Measurements from ENCODE around the gene PRPF40B.
"Not testable (repeated sequence)": the region's sequence is repeated elsewhere in the genome, so short reads cannot be mapped to it uniquely, and the experiment has no call there.

Gene PRPF40B

DNA sequence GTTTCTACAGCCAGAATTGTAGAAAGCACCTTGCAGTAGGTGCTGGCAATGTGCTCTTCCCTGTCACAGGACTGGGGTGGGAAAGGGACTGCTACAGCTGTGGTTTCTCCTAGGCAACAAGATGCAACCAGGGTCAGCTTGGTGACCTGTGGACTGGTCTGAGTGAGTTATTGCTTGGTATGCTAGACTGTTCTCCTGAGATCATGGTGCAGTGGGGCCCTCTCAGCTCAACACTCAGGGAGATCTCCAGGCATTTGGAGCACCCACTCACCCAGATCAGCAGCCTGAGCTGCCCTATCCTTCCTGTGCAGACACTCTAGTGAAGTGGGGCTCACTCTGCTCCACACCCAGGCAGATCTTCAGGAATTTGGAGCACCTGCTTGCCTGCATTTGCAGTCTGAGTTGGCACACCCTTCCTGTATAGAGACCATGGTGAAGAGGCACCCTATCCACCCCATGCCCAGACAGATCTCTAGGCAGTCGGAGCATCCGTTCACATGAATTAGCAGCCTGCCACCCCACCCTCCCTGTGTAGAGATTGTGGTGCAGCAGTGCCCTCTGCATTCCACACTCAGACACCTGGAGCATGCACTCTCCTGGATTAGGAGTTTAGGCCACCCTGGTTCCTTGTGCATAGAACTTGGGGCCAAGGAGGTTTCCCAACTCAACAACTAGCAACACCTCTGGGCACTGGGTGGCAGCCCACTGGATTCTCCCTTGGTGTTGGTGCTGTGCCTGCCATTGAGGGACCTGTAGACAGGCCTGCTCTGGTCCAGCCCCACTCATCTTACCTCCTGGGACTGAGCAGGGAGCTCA is 14.1 kb upstream of the PRPF40B start:
- DNase-seq (ENCODE audit: low read depth, low spot score): no peak

GRCh38 chr12:49609875-49610154 is 13.5 kb upstream of the PRPF40B start:
- no peak for DNase-seq (ENCODE audit: low read depth, low spot score)

DNA sequence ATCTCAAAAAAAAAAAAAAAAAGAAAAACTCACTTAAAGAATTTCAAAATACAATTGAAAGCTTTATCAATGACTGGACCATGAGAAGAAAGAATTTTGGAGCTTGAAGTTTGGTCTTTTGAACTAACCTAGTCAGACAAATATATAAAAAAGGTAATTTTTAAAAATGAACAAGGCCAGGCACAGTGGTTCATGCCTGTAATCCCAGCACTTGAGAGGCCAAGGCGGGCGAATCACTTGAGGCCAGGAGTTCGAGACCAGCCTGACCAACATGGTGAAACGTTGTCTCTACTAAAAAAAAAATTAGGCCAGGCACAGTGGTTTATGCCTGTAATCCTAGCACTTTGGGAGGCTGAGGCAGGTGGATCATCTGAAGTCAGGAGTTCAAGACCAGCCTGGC is 12.6 kb upstream of the PRPF40B start:
- DNase-seq (ENCODE audit: low read depth, low spot score): not testable (repeated sequence)

DNA sequence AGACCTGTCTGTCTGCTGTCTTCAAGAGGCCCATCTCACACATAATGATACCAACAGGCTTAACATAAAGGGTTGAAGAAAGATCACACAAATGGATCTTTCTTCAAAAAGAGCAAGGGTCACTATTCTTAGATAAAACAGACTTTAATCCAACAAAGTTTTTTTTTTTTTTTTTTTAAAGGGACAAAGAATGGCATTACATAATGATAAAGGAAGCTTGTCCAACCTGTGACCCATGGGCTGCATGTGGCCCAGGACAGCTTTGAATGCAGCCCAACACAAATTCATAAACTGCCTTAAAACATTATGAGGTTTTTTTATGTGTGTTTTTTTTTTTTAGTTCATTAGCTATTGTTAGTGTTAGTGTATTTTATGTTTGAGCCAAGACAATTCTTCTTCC is 11.2 kb upstream of the PRPF40B start:
- no peak for DNase-seq (ENCODE audit: low read depth, low spot score)

GRCh38 chr12:49615725-49616124 is 7.6 kb upstream of the PRPF40B start:
- DNase-seq (ENCODE audit: low read depth, low spot score): no peak

DNA sequence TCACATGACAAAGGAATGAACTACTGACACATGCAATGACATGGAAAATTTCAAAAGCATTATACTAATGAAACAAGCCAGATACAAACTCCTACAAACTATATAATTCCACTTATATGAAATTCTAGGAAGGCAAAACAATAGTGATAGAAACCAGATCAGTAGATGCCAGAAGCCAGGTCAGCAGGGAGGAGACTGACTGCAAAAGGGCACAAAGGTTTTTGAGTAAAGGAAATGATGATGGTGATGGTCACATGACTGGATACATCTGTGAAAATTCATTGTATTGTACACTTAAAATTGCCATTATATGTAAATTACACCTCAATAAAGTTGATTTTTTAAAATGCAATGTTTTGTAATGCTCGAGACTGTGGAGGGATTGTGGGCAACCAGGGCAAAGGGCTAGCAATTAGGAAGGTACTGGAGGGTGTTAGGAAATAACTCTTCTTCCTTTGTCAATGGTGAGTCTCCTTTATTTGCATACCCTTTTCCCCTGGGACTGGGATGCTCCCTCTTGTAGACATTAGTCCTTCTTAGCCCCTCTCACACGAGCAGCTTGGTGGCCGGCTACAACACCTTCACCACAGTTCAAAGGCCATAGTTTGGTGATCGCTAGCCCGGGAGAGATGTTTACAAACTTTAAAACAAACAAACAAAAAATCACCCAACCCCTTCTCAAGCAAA is 6.7 kb upstream of the PRPF40B start:
- no peak for DNase-seq (ENCODE audit: low read depth, low spot score)

GRCh38 chr12:49618576-49618975 is 4.8 kb upstream of the PRPF40B start:
- no peak for DNase-seq (ENCODE audit: low read depth, low spot score)

GRCh38 chr12:49619286-49619685 is 4.1 kb upstream of the PRPF40B start:
- no peak for DNase-seq (ENCODE audit: low read depth, low spot score)

DNA sequence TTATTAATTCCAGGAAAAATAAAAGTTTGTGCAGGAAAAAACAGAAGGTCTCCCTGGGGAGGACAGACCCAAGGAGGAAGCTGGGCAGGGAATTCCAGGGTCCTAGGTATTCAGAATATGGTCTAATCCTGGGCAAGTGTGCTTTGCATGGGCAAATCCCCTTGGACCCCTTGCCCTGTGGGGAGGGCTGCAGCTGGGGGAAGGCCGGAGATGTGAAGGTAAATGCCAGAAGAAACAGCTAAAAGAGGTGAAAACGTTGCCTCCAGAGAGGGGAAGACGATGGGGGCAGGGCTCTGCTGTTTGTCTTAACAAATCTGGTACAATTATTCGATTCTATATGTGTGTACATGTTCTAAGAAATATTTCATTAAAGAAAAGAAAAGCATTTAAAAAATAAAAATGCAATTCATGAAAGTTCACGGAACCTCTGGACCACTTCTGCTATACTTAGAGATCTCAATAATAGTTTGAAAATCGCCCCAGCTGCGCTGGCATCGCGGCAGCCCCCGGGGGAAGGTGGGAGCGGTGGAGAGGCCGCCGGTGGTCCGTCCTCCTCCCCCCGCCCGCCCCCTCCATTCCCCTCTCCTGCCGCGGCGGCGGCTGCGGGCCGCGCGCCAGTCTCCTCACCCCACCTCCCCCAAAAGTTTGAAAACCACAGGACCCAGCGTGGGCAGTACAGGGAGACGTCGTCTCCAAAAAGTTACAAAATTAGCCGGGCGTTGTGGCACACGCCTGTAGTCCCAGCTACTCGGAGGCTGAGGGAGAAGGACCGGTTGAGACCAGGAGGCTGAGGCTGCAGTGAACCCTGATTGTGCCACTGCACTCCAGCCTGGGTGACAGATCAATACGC is 1.5 kb upstream of the PRPF40B start:
- DNase-seq (ENCODE audit: low read depth, low spot score): no peak

- peak; percentile 6 for DNase-seq (ENCODE audit: low read depth, low spot score)
Measured at GRCh38 chr12:49622501-49623141, 740 bp upstream of the PRPF40B start.

- DNase-seq (ENCODE audit: low read depth, low spot score): no peak
Measured at GRCh38 chr12:49624921-49625577, 1.7 kb downstream of the PRPF40B start.

DNA sequence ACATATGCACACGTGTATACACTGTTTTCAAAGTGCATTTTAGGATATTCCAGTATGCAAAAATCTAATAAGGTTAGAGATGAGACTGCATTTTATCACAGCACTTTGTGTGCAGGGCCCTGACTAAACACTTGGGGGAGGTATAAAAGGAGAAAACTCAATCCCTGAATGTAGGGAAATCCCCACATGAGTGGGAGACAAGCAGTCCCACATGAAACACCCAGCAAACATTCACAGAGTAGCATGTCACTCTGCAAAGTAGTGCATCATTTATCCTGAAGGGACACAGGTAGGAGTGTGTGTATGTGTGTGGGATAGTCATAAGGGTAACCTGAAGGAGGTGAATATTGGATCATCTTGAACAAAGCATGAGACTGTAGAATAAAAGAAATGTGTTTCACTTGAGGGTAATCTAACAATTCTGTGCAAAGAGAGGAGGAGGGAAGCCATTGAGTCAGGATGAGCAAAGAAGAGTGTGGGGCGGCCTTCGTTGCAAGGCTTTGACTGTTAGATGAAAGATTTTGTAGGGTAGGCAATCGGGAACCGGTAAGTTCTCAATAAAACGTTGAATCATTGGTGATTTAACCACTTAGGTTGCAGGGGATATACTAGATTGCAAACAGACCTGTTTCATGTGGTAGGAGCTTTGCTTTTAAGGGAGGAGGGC is 2.9 kb downstream of the PRPF40B start:
- DNase-seq (ENCODE audit: low read depth, low spot score): no peak

- no peak for DNase-seq (ENCODE audit: low read depth, low spot score)
Measured at GRCh38 chr12:49626836-49627235, 3.5 kb downstream of the PRPF40B start.

GRCh38 chr12:49627752-49628360 is 4.5 kb downstream of the PRPF40B start:
- no peak for DNase-seq (ENCODE audit: low read depth, low spot score)

GRCh38 chr12:49631336-49631907 is 8.1 kb downstream of the PRPF40B start:
- DNase-seq (ENCODE audit: low read depth, low spot score): no peak

- DNase-seq (ENCODE audit: low read depth, low spot score): no peak
Measured at GRCh38 chr12:49632401-49632800, 9.0 kb downstream of the PRPF40B start.

DNA sequence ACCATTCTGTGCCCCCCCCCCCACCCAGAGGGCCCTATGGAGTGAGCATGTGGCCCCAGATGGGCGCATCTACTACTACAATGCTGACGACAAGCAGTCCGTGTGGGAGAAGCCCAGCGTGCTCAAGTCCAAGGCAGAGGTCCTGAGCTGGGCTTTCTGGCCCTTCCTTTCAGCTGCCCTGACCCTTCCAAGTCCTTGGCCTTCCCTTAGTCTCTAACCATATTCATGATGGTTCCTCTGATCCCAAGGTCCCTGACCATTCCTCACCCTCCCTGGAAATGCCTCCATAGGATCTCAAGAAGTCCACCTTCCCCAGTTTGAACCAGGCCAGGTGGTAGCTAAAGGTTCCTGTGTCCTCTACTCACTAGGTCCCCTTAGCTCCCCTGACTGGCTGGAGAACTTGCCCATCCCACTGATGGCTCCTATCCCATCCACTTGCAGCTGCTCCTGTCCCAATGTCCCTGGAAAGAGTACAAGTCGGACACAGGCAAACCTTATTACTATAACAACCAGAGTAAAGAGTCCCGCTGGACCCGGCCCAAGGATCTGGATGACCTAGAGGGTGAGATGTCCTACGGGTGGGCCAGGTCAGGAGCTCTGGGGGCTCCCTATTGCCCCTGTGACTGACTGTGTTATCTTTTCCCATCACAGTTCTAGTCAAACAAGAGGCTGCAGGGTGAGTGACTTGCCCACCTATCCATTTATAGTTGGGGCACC is 9.8 kb downstream of the PRPF40B start:
- DNase-seq (ENCODE audit: low read depth, low spot score): no peak

DNA sequence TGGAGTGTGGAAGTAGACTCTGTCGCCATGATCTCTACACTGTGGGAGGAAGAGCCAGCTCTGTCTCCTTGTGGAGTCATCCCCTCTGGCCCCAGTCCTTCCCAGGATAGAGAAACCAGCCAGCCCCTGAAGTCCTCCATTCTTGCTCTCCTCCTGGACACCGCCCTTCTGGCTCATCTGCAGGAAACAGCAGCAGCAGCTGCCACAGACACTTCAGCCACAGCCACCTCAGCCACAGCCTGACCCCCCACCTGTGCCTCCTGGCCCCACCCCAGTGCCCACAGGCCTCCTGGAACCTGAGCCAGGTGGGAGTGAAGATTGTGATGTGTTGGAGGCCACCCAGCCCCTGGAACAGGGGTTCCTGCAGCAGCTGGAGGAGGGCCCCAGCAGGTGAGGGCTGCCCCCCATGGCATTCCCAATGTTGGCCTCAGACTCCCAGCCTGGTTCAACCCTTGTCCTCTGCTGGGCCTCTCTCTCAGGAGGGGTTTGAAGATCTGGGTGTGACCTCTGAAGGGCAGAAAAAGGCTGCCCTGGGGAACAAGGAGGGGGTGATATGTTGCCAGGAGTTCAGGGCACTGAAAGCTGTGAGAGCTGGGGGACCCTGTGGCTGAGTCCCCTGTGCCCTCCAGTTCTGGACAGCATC is 10.5 kb downstream of the PRPF40B start:
- DNase-seq (ENCODE audit: low read depth, low spot score): no peak

- DNase-seq (ENCODE audit: low read depth, low spot score): no peak
Measured at GRCh38 chr12:49635036-49635435, 11.7 kb downstream of the PRPF40B start.
